ENCODE results near the gene ETNK2. TPM values are rescaled to one million over a fixed set of nuclear protein-coding genes. Genes with fewer than 3 reads are reported as not detected.
A peak's percentile ranks its signal among the peaks of the same experiment; 100 is the strongest.
"Not testable (repeated sequence)": the region's sequence is repeated elsewhere in the genome, so short reads cannot be mapped to it uniquely, and the experiment has no call there.

Gene ETNK2
- total RNA-seq, 6 donors from 2014 or later: 3.2 to 8.9 (median 6.0) TPM; not detected in 1

GRCh38 chr1:204091066-204091465, 60.8 kb downstream of the ETNK2 start:
- peaks cover 89 to 95% (median 91%) of the 10 kb centered on the region in 4 donors for H3K4me1 ChIP-seq

GRCh38 chr1:204090132-204090531, 61.7 kb downstream of the ETNK2 start:
- peak overlapping the region; percentile 77 to 92 (median 86) for H3K27ac ChIP-seq
- not testable (repeated sequence) for DNase-seq; H3K36me3 ChIP-seq; H3K27me3 ChIP-seq; H3K4me3 ChIP-seq; ATAC-seq (ENCODE audit: low FRiP score in 2 of 2); H3K9me3 ChIP-seq
- H3K4me1 ChIP-seq: peaks cover 90 to 94% (median 92%) of the 10 kb centered on the region in 4 donors
- WGBS, 2 donors: 86 to 92% methylated on average over 3 of the region's 3 CpGs

More at GRCh38 chr1:204091066-204091465, 60.8 kb downstream of the ETNK2 start:
- H3K9me3 ChIP-seq: no peaks in the 10 kb centered on the region
- ATAC-seq (ENCODE audit: low FRiP score in 2 of 2) (no peak), DNase-seq (no peak)
- peak overlapping the region; percentile 23 to 92 (median 86) for H3K27ac ChIP-seq
- WGBS, 2 donors: 67 to 86% methylated on average over 7 of the region's 7 CpGs
- H3K36me3 ChIP-seq: no peaks in the 10 kb centered on the region
- no peak overlapping the region for H3K4me3 ChIP-seq
- TF ChIP-seq CTCF (IDR thresholded peaks at IDR 0.05) (no peak), EP300 (IDR thresholded peaks at IDR 0.05) (no peak)
- no peaks in the 10 kb centered on the region for H3K27me3 ChIP-seq

GRCh38 chr1:204089044-204089751, 62.6 kb downstream of the ETNK2 start:
- Histone ChIP-seq H3K4me3 (peak overlapping the region in 1 of 4 donors; percentile 4), H3K36me3 (no peaks in the 10 kb centered on the region), H3K4me1 (peaks cover 91 to 95% (median 94%) of the 10 kb centered on the region in 4 donors), H3K27ac (peak overlapping the region; percentile 77 to 92 (median 90)), H3K9me3 (no peaks in the 10 kb centered on the region), H3K27me3 (no peaks in the 10 kb centered on the region)
- DNase-seq (no peak), ATAC-seq (ENCODE audit: low FRiP score in 2 of 2) (peak; percentile 37 to 70)
- TF ChIP-seq EP300 (IDR thresholded peaks at IDR 0.05) (peak in 2 of 4 donors; percentile 76), POLR2AphosphoS5 (IDR thresholded peaks at IDR 0.05) (peak; percentile 68 to 79), POLR2A (IDR thresholded peaks at IDR 0.05) (no peak), CTCF (IDR thresholded peaks at IDR 0.05) (no peak)
- 53 to 57% methylated on average over 12 to 15 of the region's 15 CpGs for WGBS, 2 donors

GRCh38 chr1:204088596-204088995, 63.2 kb downstream of the ETNK2 start:
- Histone ChIP-seq H3K27me3 (no peaks in the 10 kb centered on the region), H3K4me1 (peaks cover 91 to 95% (median 94%) of the 10 kb centered on the region in 4 donors), H3K4me3 (peak overlapping the region in 1 of 4 donors; percentile 4), H3K27ac (peak overlapping the region; percentile 77 to 92 (median 90)), H3K36me3 (no peaks in the 10 kb centered on the region), H3K9me3 (no peaks in the 10 kb centered on the region)
- no peak for TF ChIP-seq POLR2A (IDR thresholded peaks at IDR 0.05)
- 58 to 61% methylated on average over 4 to 8 of the region's 8 CpGs for WGBS, 2 donors
- no peak for ATAC-seq (ENCODE audit: low FRiP score in 2 of 2)
- DNase-seq: no peak

- peaks cover 91 to 95% (median 94%) of the 10 kb centered on the region in 4 donors for H3K4me1 ChIP-seq
- no peaks in the 10 kb centered on the region for H3K9me3 ChIP-seq
- TF ChIP-seq CTCF (IDR thresholded peaks at IDR 0.05): no peak
- no peak for TF ChIP-seq EP300 (IDR thresholded peaks at IDR 0.05)
- no peak for TF ChIP-seq POLR2AphosphoS5 (IDR thresholded peaks at IDR 0.05)
- no peak for TF ChIP-seq POLR2A (IDR thresholded peaks at IDR 0.05)
- no peaks in the 10 kb centered on the region for H3K36me3 ChIP-seq
- WGBS, 2 donors: 40 to 70% methylated on average over 7 of the region's 7 CpGs
- H3K27ac ChIP-seq: peak overlapping the region; percentile 77 to 92 (median 90)
- H3K27me3 ChIP-seq: no peaks in the 10 kb centered on the region
- ATAC-seq (ENCODE audit: low FRiP score in 2 of 2): no peak
- H3K4me3 ChIP-seq: peak overlapping the region in 1 of 4 donors; percentile 4
- no peak for DNase-seq
Observed at GRCh38 chr1:204087893-204088528, 63.8 kb downstream of the ETNK2 start.

Measured in upper lobe of left lung (tissue), 6 donors.